ENCODE results near the gene ATP8B4.

Gene ATP8B4

GRCh38 chr15:49989498-49989897, 129.5 kb downstream of the ATP8B4 start:
- no peak overlapping the region for H3K4me3 ChIP-seq (ENCODE audit: low read depth, low read length)
- TF ChIP-seq CTCF (IDR thresholded peaks at IDR 0.05; ENCODE audit: low read depth, low read length): no peak

GRCh38 chr15:49988766-49989165, 130.3 kb downstream of the ATP8B4 start:
- no peak for TF ChIP-seq CTCF (IDR thresholded peaks at IDR 0.05; ENCODE audit: low read depth, low read length)
- H3K4me3 ChIP-seq (ENCODE audit: low read depth, low read length): no peak overlapping the region

- no peak overlapping the region for H3K4me3 ChIP-seq (ENCODE audit: low read depth, low read length)
- no peak for TF ChIP-seq CTCF (IDR thresholded peaks at IDR 0.05; ENCODE audit: low read depth, low read length)
These were observed 131.1 kb downstream of the ATP8B4 start for GRCh38 chr15:49987896-49988295.

GRCh38 chr15:49987198-49987785, 131.7 kb downstream of the ATP8B4 start:
- no peak overlapping the region for H3K4me3 ChIP-seq (ENCODE audit: low read depth, low read length)
- no peak for TF ChIP-seq CTCF (IDR thresholded peaks at IDR 0.05; ENCODE audit: low read depth, low read length)

- TF ChIP-seq CTCF (IDR thresholded peaks at IDR 0.05; ENCODE audit: low read depth, low read length): no peak
- H3K4me3 ChIP-seq (ENCODE audit: low read depth, low read length): no peak overlapping the region
These were observed 132.7 kb downstream of the ATP8B4 start for GRCh38 chr15:49986326-49986725.

GRCh38 chr15:49985463-49985862, 133.6 kb downstream of the ATP8B4 start:
- H3K4me3 ChIP-seq (ENCODE audit: low read depth, low read length): no peak overlapping the region
- no peak for TF ChIP-seq CTCF (IDR thresholded peaks at IDR 0.05; ENCODE audit: low read depth, low read length)

- TF ChIP-seq CTCF (IDR thresholded peaks at IDR 0.05; ENCODE audit: low read depth, low read length): no peak
- H3K4me3 ChIP-seq (ENCODE audit: low read depth, low read length): no peak overlapping the region
These were observed 134.6 kb downstream of the ATP8B4 start for GRCh38 chr15:49984436-49984835.

Measured in WI38 (cell line).